Measurements from ENCODE around the gene FLG2. TPM values are rescaled to one million over a fixed set of nuclear protein-coding genes. Genes with fewer than 3 reads are reported as not detected.
"Not testable (repeated sequence)": the region's sequence is repeated elsewhere in the genome, so short reads cannot be mapped to it uniquely, and the experiment has no call there.

The FLG2 gene
- total RNA-seq, 2 experiments from 2014 or later, result not detected

- ATAC-seq (ENCODE audit: low read depth); H3K4me1 Mint-ChIP-seq; H3K4me3 Mint-ChIP-seq; H3K27me3 Mint-ChIP-seq; DNase-seq; POLR2A ChIA-PET; H3K36me3 Mint-ChIP-seq; H3K27ac Mint-ChIP-seq: not testable (repeated sequence)
- H3K9me3 Mint-ChIP-seq, result peaks cover 17% of the 10 kb centered on the region
These were observed 53.7 kb downstream of the FLG2 start for GRCh38 chr1:152306123-152306522.

DNA sequence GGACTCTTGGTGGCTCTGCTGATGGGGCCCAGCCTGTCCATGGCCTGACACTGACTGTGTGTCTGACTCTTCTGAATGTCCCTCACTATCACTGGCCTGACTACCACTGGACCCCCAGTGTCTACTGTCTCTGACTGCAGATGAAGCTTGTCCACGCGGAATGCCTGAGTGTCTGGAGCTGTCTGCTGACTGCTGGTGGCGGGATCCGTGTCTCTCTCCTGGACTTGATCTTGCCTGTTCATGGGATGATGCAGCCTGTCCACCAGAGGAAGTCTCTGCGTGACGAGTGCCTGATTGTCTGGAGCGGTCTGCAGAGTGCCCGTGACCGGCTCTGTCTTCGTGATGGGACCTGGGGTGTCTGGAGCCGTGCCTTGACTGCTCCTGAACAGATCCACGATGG lies 55.0 kb downstream of the FLG2 start:
- H3K27me3 Mint-ChIP-seq; ATAC-seq (ENCODE audit: low read depth); H3K36me3 Mint-ChIP-seq; H3K27ac Mint-ChIP-seq; H3K4me3 Mint-ChIP-seq; H3K9me3 Mint-ChIP-seq; DNase-seq; H3K4me1 Mint-ChIP-seq; POLR2A ChIA-PET: not testable (repeated sequence)

GRCh38 chr1:152303139-152303872 lies 56.5 kb downstream of the FLG2 start:
- H3K9me3 Mint-ChIP-seq; H3K27me3 Mint-ChIP-seq; ATAC-seq (ENCODE audit: low read depth); H3K36me3 Mint-ChIP-seq; POLR2A ChIA-PET; DNase-seq; H3K4me1 Mint-ChIP-seq; H3K4me3 Mint-ChIP-seq; H3K27ac Mint-ChIP-seq: not testable (repeated sequence)

Other genes starting within 250 kb of the FLG2 start
- gene TCHH, start 244.6 kb downstream of the FLG2 start, total RNA-seq, result under 1 TPM; 0.06 to 0.08 TPM
- gene RPTN, start 200.8 kb downstream of the FLG2 start, total RNA-seq, result not detected
- not detected for gene HRNR, start 135.8 kb downstream of the FLG2 start, total RNA-seq
- gene FLG, start 34.8 kb downstream of the FLG2 start, total RNA-seq, result not detected
- not detected for gene CRNN, start 54.3 kb upstream of the FLG2 start, total RNA-seq
- not detected for gene LCE5A, start 150.8 kb upstream of the FLG2 start, total RNA-seq
- not detected for gene CRCT1, start 154.5 kb upstream of the FLG2 start, total RNA-seq
- gene LCE3E, start 206.8 kb upstream of the FLG2 start, total RNA-seq, result not detected
- not detected for gene LCE3D, start 220.5 kb upstream of the FLG2 start, total RNA-seq
- not detected for gene LCE3C, start 240.2 kb upstream of the FLG2 start, total RNA-seq

All from activated naive CD8-positive, alpha-beta T cell treated with anti-CD3 and anti-CD28 coated beads, Interleukin-2, amount 10 ng/mL, durations not matched to agents 7 days and 5 days (primary cell).